Tibial nerve (tissue), 3 donors: ENCODE results near the gene FOSL2.

Experiments
- EP300 ChIP-seq, 2 donors: sonication (generic); formaldehyde crosslinking; IDR thresholded peaks; one replicate each; pipeline ENCODE4 v1.6.1; 2017; ENCODE audit warnings: antibody characterized with exemption in 2 of 2, mild to moderate bottlenecking in 1 of 2
- POLR2A ChIP-seq, 2 donors: fragments of 450-650 bp; IDR thresholded peaks; one replicate each; pipeline ENCODE4 v1.6.1; 2017; ENCODE audit warnings: antibody characterized with exemption in 2 of 2, mild to moderate bottlenecking in 2 of 2, moderate library complexity in 2 of 2

- TF ChIP-seq POLR2A (IDR thresholded peaks at IDR 0.05) (no peak), EP300 (IDR thresholded peaks at IDR 0.05) (no peak)
Measured at GRCh38 chr2:28448793-28449100, 56.1 kb downstream of the FOSL2 start.
